SH-SY5Y (cell line): ENCODE data around the gene SLC25A13.

Experiments
- GATA2 ChIP-seq: IDR thresholded peaks from 2 replicates; pipeline ENCODE4 v1.6.1; 2011; ENCODE audit warnings: mild to moderate bottlenecking, low read depth, low read length
- GATA3 ChIP-seq: IDR thresholded peaks from 2 replicates; pipeline ENCODE4 v1.6.1; 2011; ENCODE audit warnings: low read depth, mild to moderate bottlenecking, low read length, moderate library complexity

GRCh38 chr7:96269246-96269994 lies 52.5 kb downstream of the SLC25A13 start:
- no peak for TF ChIP-seq GATA2
- TF ChIP-seq GATA3, result no peak
